Smooth muscle cell (in vitro differentiated cells): ENCODE data around the gene CDK15. TPM values are rescaled to one million over a fixed set of nuclear protein-coding genes. Genes with fewer than 3 reads are reported as not detected.
"Not testable (repeated sequence)": the region's sequence is repeated elsewhere in the genome, so short reads cannot be mapped to it uniquely, and the experiment has no call there.

Source experiments
- DNase-seq: peaks from one replicate; lab custom pipeline; 2025; ENCODE audit not compliant: unreplicated experiment; lab: John Stamatoyannopoulos, UW
- H2AFZ ChIP-seq: fragments of 200-600 bp; sonication (generic); 2 replicates; pipeline ENCODE4 v1.6.0; 2016; ENCODE audit warnings: antibody characterized with exemption, low read depth, mild to moderate bottlenecking
- H3F3A ChIP-seq: fragments of 200-600 bp; sonication (generic); 2 replicates; pipeline ENCODE4 v1.6.0; 2017; ENCODE audit warnings: antibody characterized with exemption, low read depth
- H3K27ac ChIP-seq: fragments of 200-600 bp; sonication (generic); 2 replicates; pipeline ENCODE4 v1.5.1; 2016; ENCODE audit warnings: low read depth, mild to moderate bottlenecking
- H3K27me3 ChIP-seq: fragments of 200-600 bp; sonication (generic); 2 replicates; pipeline ENCODE4 v1.6.1; 2016; ENCODE audit warnings: low read depth, mild to moderate bottlenecking
- H3K36me3 ChIP-seq: fragments of 200-600 bp; sonication (generic); 2 replicates; pipeline ENCODE4 v1.5.1; 2016; ENCODE audit warnings: low read depth
- H3K4me1 ChIP-seq: fragments of 200-600 bp; sonication (generic); 2 replicates; pipeline ENCODE4 v1.5.1; 2016; ENCODE audit warnings: low read depth
- H3K4me2 ChIP-seq: fragments of 200-600 bp; sonication (generic); 2 replicates; pipeline ENCODE4 v1.6.0; 2016; ENCODE audit warnings: mild to moderate bottlenecking
- H3K4me3 ChIP-seq: fragments of 200-600 bp; sonication (generic); 2 replicates; pipeline ENCODE4 v1.5.1; 2016; ENCODE audit warnings: mild to moderate bottlenecking
- H3K79me2 ChIP-seq: fragments of 200-600 bp; sonication (generic); 2 replicates; pipeline ENCODE4 v1.6.0; 2016; ENCODE audit warnings: low read depth, mild to moderate bottlenecking
- H3K9ac ChIP-seq: fragments of 200-600 bp; sonication (generic); 2 replicates; pipeline ENCODE4 v1.6.0; 2016; ENCODE audit warnings: low read depth
- H3K9me3 ChIP-seq: fragments of 200-600 bp; sonication (generic); replicated peaks from 2 replicates; pipeline ENCODE4 v1.5.1; 2016; ENCODE audit warnings: low read depth
- H4K20me1 ChIP-seq: fragments of 200-600 bp; sonication (generic); 2 replicates; pipeline ENCODE4 v1.6.0; 2016; ENCODE audit warnings: low read depth
- WGBS: methylation state at CpG from one replicate; pipeline ENCODE4 v1.1.7; 2016; ENCODE audit warnings: low lambda C conversion rate; 5-methylcytosine and 5-hydroxymethylcytosine counted together
- polyA plus RNA-seq: library from polyadenylated mRNA; unstranded; fragments of >200 nt; fragmentation: Nextera tagmentation; extraction: Ambion mirVana; gene quantifications from 2 replicates; pipeline ENCODE4 v1.2.1, GENCODE V29; 2016
- total RNA-seq: library from RNA; depleted of rRNA; stranded (reverse); fragments of >200 nt; gene quantifications from 2 replicates; pipeline ENCODE4 v1.2.3, GENCODE V29; 2014
- TF ChIP-seq, protein P1 (sequence below): fragments of 200-600 bp; sonication (generic); IDR thresholded peaks from 2 replicates; pipeline ENCODE4 v1.5.1; 2017; ENCODE audit warnings: borderline replicate concordance, mild to moderate bottlenecking, antibody characterized with exemption; ENCODE audit not compliant: insufficient read depth, poor library complexity, severe bottlenecking

Gene CDK15
- total and polyA plus RNA-seq, 2 experiments from 2014 or later, result 0.40 to 0.93 TPM

DNA sequence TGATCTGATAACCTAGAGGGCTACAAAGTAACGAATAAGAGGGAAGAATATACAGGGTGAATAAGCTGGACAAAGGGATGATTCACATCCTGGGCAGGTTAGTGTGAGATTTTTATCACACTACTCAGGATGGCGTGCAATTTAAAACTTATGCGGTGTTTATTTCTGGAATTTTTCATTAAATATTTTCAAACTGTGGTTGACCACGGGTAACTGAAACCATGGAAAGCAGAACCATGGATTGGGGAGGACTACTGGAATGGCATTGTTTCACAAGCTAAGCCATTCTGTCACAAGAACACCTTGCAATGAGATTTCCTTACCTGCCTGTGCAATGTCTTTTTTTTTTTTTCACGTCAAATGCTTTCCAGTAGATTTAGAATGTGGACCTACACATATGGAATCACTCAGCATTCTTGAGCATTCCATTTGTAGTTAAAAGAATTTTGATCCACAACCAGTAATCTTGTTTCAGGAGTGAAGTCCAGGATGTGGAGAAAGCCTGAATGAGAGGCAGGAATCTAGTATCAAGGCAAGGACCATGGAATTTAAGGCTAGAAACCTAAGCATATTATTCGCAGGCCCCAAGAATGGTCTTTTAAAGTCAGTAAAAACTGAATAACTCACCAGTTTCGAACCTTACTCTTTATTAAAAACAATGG is 8.0 kb upstream of the CDK15 start:
- DNase-seq, result no peak
- H3K4me2 ChIP-seq, result peak overlapping the region; percentile 18
- WGBS, result 63% methylated on average over 7 of the region's 7 CpGs
- no peak overlapping the region for H2AFZ ChIP-seq
- no peak overlapping the region for H3K4me3 ChIP-seq
- no peaks in the 10 kb centered on the region for H3K4me1 ChIP-seq
- H3K36me3 ChIP-seq, result no peaks in the 10 kb centered on the region
- H3K9me3 ChIP-seq, result no peaks in the 10 kb centered on the region
- H3K27me3 ChIP-seq, result no peaks in the 10 kb centered on the region
- no peaks in the 10 kb centered on the region for H3K79me2 ChIP-seq
- H3K27ac ChIP-seq, result peak overlapping the region; percentile 70
- H3F3A ChIP-seq, result peaks cover 6% of the 10 kb centered on the region
- H4K20me1 ChIP-seq, result no peaks in the 10 kb centered on the region
- no peak overlapping the region for H3K9ac ChIP-seq
- TF ChIP-seq, protein P1, sequence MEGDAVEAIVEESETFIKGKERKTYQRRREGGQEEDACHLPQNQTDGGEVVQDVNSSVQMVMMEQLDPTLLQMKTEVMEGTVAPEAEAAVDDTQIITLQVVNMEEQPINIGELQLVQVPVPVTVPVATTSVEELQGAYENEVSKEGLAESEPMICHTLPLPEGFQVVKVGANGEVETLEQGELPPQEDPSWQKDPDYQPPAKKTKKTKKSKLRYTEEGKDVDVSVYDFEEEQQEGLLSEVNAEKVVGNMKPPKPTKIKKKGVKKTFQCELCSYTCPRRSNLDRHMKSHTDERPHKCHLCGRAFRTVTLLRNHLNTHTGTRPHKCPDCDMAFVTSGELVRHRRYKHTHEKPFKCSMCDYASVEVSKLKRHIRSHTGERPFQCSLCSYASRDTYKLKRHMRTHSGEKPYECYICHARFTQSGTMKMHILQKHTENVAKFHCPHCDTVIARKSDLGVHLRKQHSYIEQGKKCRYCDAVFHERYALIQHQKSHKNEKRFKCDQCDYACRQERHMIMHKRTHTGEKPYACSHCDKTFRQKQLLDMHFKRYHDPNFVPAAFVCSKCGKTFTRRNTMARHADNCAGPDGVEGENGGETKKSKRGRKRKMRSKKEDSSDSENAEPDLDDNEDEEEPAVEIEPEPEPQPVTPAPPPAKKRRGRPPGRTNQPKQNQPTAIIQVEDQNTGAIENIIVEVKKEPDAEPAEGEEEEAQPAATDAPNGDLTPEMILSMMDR, result no peak

GRCh38 chr2:201798914-201799285 is 7.4 kb upstream of the CDK15 start:
- DNase-seq, H3K4me3 ChIP-seq: not testable (repeated sequence)
- 94% methylated on average over 2 of the region's 2 CpGs for WGBS

DNA sequence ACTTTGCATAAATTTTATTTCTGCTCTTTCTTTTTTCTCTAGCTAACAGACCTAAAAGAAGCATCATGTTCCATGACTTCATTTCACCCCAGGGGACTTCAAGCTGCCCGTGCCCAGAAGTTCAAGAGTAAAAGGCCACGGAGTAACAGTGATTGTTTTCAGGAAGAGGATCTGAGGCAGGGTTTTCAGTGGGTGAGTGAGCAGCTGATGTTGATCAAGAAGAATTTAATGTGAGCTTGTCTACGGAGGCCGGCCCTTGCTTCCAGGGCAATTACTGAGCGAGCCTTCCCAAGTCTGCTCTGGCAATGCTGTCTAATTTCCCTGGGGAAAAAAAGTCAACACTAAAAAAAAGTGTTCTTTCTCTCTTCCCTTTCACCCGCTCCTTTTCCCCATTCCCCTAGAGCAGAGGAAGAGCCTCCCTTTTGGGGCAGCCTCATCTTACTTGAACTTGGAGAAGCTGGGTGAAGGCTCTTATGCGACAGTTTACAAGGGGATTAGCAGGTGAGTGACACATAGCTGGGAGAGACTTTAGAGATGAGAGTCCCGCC is 1.2 kb downstream of the CDK15 start:
- WGBS, result 26% methylated on average over 8 of the region's 8 CpGs
- H2AFZ ChIP-seq, result peak overlapping the region; percentile 17
- H3F3A ChIP-seq, result peaks cover 13% of the 10 kb centered on the region
- peak overlapping the region; percentile 20 for H3K9ac ChIP-seq
- H3K9me3 ChIP-seq, result no peaks in the 10 kb centered on the region
- no peak for DNase-seq
- no peaks in the 10 kb centered on the region for H4K20me1 ChIP-seq
- H3K27ac ChIP-seq, result peak overlapping the region; percentile 64
- H3K36me3 ChIP-seq, result no peaks in the 10 kb centered on the region
- TF ChIP-seq, protein P1, result no peak
- peak overlapping the region; percentile 25 for H3K4me3 ChIP-seq
- no peaks in the 10 kb centered on the region for H3K27me3 ChIP-seq
- H3K4me1 ChIP-seq, result peaks cover 17% of the 10 kb centered on the region
- no peaks in the 10 kb centered on the region for H3K79me2 ChIP-seq
- H3K4me2 ChIP-seq, result peak overlapping the region; percentile 69

More at GRCh38 chr2:201798914-201799285, 7.4 kb upstream of the CDK15 start:
- H3F3A ChIP-seq, H2AFZ ChIP-seq, H3K9me3 ChIP-seq, H3K79me2 ChIP-seq, H3K27me3 ChIP-seq, H3K4me1 ChIP-seq, H4K20me1 ChIP-seq, H3K36me3 ChIP-seq, H3K9ac ChIP-seq: not testable (repeated sequence)
- TF ChIP-seq, protein P1, result peak; percentile 23
- peak overlapping the region; percentile 18 for H3K4me2 ChIP-seq
- peak overlapping the region; percentile 70 for H3K27ac ChIP-seq

GRCh38 chr2:201808027-201808426 is 1.7 kb downstream of the CDK15 start:
- WGBS, result 66% methylated on average over 2 of the region's 2 CpGs
- Histone ChIP-seq H3K4me2 (peak overlapping the region; percentile 69), H3K36me3 (no peaks in the 10 kb centered on the region), H3K27me3 (no peaks in the 10 kb centered on the region), H3K9me3 (no peaks in the 10 kb centered on the region), H3K4me1 (peaks cover 17% of the 10 kb centered on the region), H3K4me3 (no peak overlapping the region), H2AFZ (peak overlapping the region; percentile 17), H3K9ac (no peak overlapping the region), H4K20me1 (no peaks in the 10 kb centered on the region), H3K79me2 (no peaks in the 10 kb centered on the region), H3K27ac (peak overlapping the region; percentile 64), H3F3A (peaks cover 13% of the 10 kb centered on the region)
- TF ChIP-seq, protein P1, result no peak
- DNase-seq, result no peak
